Measurements from ENCODE around the gene SEBOX. TPM values are rescaled to one million over a fixed set of nuclear protein-coding genes. Genes with fewer than 3 reads are reported as not detected.
A peak's percentile ranks its signal among the peaks of the same experiment; 100 is the strongest.

The SEBOX gene
- total RNA-seq, 1 donor from 2014 or later: not detected

- Mint-ChIP-seq H3K27me3 (ENCODE audit: low read depth) (no peaks in the 10 kb centered on the region), H3K36me3 (ENCODE audit: low read depth) (peaks cover 10% of the 10 kb centered on the region), H3K27ac (ENCODE audit: unreplicated experiment) (no peak overlapping the region), H3K4me3 (no peak overlapping the region), H3K4me1 (no peaks in the 10 kb centered on the region), H3K9me3 (no peaks in the 10 kb centered on the region)
- TF ChIP-seq, protein P1, sequence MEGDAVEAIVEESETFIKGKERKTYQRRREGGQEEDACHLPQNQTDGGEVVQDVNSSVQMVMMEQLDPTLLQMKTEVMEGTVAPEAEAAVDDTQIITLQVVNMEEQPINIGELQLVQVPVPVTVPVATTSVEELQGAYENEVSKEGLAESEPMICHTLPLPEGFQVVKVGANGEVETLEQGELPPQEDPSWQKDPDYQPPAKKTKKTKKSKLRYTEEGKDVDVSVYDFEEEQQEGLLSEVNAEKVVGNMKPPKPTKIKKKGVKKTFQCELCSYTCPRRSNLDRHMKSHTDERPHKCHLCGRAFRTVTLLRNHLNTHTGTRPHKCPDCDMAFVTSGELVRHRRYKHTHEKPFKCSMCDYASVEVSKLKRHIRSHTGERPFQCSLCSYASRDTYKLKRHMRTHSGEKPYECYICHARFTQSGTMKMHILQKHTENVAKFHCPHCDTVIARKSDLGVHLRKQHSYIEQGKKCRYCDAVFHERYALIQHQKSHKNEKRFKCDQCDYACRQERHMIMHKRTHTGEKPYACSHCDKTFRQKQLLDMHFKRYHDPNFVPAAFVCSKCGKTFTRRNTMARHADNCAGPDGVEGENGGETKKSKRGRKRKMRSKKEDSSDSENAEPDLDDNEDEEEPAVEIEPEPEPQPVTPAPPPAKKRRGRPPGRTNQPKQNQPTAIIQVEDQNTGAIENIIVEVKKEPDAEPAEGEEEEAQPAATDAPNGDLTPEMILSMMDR (conservative IDR thresholded peaks at IDR 0.05): no peak
- DNase-seq (ENCODE audit: low read depth, low spot score): no peak
Measured at GRCh38 chr17:28346199-28346580, 18.8 kb downstream of the SEBOX start.

DNA sequence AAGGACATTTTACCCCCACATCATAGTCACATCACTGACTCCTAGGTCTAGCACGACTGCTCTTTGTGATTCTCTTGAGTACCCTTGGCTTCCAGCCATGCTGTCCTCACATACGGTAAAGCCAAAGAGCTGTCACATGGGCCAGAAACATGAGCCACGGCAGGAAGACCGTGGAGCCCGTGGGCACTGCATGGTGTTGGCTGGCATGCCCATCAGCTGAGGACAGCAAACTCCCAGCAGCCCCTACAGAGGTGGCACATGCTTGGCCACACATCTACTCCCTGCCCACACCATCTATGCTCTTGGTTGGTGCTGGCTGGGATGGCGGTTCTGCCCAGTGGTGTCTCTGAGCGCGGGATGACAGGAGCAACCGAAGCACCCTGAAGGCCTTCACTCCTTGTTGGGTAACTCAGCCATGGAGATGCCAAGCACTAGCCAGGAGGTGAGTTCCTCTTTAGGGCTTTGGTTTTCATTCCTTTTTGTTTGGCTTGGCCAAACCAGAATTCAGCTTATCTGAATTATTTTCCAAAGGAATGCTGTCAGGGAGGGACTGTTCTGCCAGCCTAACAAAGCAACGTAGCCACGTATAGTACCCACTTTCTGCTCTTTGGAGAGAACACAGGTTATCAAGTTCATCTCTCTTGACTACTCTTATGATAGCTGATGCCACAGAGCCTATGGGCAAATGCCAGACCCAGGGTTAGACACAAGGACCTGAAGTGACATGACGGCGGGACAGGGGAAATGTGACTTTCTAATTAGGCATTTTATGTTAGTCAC is 19.4 kb downstream of the SEBOX start:
- Mint-ChIP-seq H3K4me1 (no peaks in the 10 kb centered on the region), H3K36me3 (ENCODE audit: low read depth) (peaks cover 5% of the 10 kb centered on the region), H3K4me3 (no peak overlapping the region), H3K27me3 (ENCODE audit: low read depth) (no peaks in the 10 kb centered on the region), H3K9me3 (no peaks in the 10 kb centered on the region), H3K27ac (ENCODE audit: unreplicated experiment) (no peak overlapping the region)
- TF ChIP-seq, protein P1 (conservative IDR thresholded peaks at IDR 0.05): no peak
- DNase-seq (ENCODE audit: low read depth, low spot score): no peak

- peak overlapping the region; percentile 19 for H3K4me3 Mint-ChIP-seq
- no peaks in the 10 kb centered on the region for H3K27me3 Mint-ChIP-seq (ENCODE audit: low read depth)
- H3K27ac Mint-ChIP-seq (ENCODE audit: unreplicated experiment): no peak overlapping the region
- H3K4me1 Mint-ChIP-seq: no peaks in the 10 kb centered on the region
- DNase-seq (ENCODE audit: low read depth, low spot score): no peak
- H3K9me3 Mint-ChIP-seq: no peaks in the 10 kb centered on the region
- TF ChIP-seq, protein P1 (conservative IDR thresholded peaks at IDR 0.05): no peak
- peaks cover 5% of the 10 kb centered on the region for H3K36me3 Mint-ChIP-seq (ENCODE audit: low read depth)
Measured at GRCh38 chr17:28344435-28344901, 20.5 kb downstream of the SEBOX start.

- Mint-ChIP-seq H3K36me3 (ENCODE audit: low read depth) (peaks cover 5% of the 10 kb centered on the region), H3K27ac (ENCODE audit: unreplicated experiment) (no peak overlapping the region), H3K4me3 (no peak overlapping the region), H3K9me3 (no peaks in the 10 kb centered on the region), H3K27me3 (ENCODE audit: low read depth) (no peaks in the 10 kb centered on the region), H3K4me1 (no peaks in the 10 kb centered on the region)
- TF ChIP-seq, protein P1 (conservative IDR thresholded peaks at IDR 0.05): no peak
- DNase-seq (ENCODE audit: low read depth, low spot score): no peak
Measured at GRCh38 chr17:28344011-28344410, 21.0 kb downstream of the SEBOX start.

DNA sequence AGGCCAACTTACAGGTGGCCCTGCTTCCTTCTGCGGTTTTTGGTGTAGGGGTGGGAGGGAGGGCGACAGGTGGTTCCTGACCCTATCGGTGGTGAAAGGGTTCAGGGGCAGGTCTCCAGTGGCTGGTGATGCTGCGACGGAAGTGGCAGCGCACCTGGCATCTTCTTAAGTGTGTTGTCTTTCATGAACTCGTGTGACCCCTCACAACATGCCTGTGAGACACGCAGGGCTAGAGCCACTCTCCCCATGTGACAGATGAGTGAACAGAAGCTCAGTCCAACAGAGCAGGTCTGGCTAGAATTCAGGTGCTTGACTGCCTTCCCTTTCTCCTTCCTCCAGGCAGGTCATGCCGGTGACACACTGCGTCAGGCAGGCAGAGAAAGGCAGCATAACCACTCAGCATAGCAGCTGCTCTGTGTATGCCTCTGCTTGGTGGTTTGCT is 21.5 kb downstream of the SEBOX start:
- no peaks in the 10 kb centered on the region for H3K27me3 Mint-ChIP-seq (ENCODE audit: low read depth)
- peaks cover 1% of the 10 kb centered on the region for H3K4me1 Mint-ChIP-seq
- peaks cover 5% of the 10 kb centered on the region for H3K36me3 Mint-ChIP-seq (ENCODE audit: low read depth)
- no peak overlapping the region for H3K27ac Mint-ChIP-seq (ENCODE audit: unreplicated experiment)
- H3K4me3 Mint-ChIP-seq: no peak overlapping the region
- H3K9me3 Mint-ChIP-seq: no peaks in the 10 kb centered on the region
- TF ChIP-seq, protein P1 (conservative IDR thresholded peaks at IDR 0.05): no peak
- DNase-seq (ENCODE audit: low read depth, low spot score): no peak
